DND-41 (cell line): ENCODE results near the gene PER1.

Source experiments
- EZH2 ChIP-seq: IDR thresholded peaks from 3 replicates; pipeline ENCODE4 v1.6.1; 2012; ENCODE audit warnings: borderline replicate concordance, low read depth, mild to moderate bottlenecking, moderate library complexity, low read length, inconsistent platforms; ENCODE audit not compliant: severe bottlenecking
- TF ChIP-seq, protein P1 (sequence below): IDR thresholded peaks from 2 replicates; pipeline ENCODE4 v1.5.1; 2012; ENCODE audit warnings: borderline replicate concordance, low read length, moderate library complexity, mild to moderate bottlenecking; ENCODE audit not compliant: poor library complexity, severe bottlenecking; ENCODE audit errors: extremely low read depth

DNA sequence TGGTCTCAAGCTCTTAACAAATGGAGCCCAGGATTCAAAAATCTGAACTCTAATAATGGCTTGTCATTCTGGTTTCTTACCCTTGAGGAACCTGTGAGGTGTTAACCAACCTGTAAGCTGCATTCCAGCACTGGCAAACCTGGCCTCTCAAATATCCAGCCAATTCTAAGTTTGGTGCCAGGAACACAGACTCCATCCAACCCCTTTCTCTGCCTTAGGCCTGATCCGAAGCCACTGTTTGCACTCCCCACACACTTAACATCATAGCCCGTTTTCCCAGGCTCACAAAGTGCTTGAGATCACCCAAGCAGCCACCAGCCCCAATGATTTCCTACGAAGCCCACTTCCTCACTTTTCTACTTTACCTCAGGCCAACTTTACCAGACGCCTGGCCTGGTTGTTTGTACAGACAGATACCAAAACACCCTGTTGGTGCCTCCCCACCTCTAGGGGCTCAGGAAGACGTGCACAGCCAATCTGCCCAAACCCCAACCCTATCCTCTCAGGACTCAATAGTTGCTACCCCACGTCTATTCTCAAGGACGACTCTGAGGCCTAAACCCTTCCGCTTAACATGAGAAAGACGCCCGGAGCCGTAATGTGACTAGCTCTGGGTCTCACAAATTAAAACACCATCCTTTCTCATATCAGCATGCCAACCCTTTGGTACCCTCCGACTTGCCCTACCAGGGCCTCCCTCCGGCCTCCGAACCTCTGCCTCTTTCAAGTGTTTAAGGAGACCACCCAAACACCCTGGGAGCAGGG, 3.2 kb upstream of the PER1 start:
- TF ChIP-seq, protein P1, sequence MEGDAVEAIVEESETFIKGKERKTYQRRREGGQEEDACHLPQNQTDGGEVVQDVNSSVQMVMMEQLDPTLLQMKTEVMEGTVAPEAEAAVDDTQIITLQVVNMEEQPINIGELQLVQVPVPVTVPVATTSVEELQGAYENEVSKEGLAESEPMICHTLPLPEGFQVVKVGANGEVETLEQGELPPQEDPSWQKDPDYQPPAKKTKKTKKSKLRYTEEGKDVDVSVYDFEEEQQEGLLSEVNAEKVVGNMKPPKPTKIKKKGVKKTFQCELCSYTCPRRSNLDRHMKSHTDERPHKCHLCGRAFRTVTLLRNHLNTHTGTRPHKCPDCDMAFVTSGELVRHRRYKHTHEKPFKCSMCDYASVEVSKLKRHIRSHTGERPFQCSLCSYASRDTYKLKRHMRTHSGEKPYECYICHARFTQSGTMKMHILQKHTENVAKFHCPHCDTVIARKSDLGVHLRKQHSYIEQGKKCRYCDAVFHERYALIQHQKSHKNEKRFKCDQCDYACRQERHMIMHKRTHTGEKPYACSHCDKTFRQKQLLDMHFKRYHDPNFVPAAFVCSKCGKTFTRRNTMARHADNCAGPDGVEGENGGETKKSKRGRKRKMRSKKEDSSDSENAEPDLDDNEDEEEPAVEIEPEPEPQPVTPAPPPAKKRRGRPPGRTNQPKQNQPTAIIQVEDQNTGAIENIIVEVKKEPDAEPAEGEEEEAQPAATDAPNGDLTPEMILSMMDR, result no peak
- TF ChIP-seq EZH2, result no peak
